Activated T-cell treated with anti-CD3 and anti-CD28 coated beads for 24 hours (primary cell): ENCODE measurements around the gene RAD51B.
"Not testable (repeated sequence)": the region's sequence is repeated elsewhere in the genome, so short reads cannot be mapped to it uniquely, and the experiment has no call there.

Experiments used
- DNase-seq: peaks from one replicate; pipeline ENCODE4 v3.0.0-alpha.2; 2020; ENCODE audit warnings: low read depth

RAD51B gene

DNA sequence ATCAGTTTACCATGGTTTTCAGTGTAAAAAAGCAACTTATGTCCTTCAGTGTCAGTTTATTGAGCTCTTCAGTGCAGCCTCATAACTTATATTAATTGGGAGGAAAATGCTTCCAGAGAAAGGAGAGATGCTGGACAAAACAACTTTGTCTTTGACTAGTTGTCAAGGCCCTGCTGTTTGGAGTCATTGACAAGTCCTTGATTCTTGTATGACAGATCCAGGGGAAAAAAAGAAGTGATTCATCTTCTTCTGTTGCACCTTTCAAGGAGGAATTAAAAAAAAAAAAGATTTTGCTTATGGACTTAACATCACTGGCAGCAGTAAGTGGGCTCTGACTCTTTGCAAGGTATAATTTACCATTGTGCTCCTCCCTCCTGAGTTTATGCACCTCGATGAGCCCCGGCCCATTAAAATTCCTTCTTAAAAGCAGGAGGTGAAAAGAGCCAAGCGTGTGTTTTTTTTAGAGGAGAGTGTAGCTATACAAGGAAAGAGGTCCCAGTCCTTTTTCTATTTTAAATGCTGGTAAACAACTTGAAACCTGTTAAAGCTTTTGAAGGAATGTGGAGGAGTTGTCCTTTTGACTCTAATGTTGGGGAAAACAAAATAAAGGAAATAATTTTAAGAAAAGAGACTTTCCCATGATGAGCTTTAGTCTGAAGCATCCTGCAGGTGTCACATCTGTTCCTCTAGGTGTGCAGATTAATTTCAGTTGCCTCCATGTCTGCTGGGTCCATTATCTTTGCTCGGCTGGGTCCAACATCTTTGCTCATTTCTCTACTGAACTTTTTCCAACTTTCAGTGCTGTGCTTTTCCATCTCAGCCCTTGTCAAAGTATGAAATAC, 431.6 kb downstream of the RAD51B start:
- DNase-seq: no peak

DNA sequence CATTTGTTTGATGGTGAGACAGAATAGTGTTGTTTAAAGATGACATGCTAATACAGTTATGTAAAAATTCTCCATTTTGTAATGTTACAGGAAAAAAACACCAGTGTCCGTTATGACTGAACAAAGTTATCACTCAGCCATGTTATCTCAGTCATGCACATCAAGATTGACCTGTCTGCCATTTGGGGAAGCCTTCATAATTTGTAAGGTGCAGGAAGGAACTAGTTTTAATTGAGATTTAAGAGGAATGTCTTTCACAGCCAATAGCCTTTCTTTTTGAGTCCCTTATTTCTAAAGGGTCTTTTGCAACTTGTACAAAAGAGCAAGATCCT, 432.2 kb downstream of the RAD51B start:
- no peak for DNase-seq

DNA sequence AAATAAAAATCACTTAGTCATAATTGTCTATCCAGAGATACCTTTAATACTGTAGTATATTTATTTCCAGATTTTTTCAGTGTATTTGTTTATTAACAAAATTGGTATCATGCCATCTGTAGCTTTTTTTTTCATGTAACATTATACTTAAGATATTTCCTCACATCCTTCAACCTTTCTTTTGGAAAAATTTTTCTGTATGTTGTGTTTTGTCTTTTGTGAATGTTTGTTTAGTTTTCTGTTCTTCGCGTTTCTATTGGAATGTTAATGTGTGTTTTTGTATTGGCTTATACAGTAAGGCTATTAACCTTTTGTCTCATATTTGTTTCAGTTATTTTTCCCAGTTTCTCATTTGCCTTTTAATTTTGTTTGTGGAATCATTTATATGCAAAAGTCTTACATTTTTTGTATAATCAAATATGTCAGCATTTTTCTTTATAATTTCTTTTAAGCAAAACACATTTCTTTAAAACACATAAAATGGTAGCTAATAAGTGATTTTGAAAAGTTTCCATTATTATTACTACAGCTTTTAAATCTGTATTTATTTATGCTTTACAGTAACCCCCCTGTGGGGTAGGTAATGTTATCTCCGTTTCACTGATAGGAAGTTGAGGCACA, 433.7 kb downstream of the RAD51B start:
- no peak for DNase-seq

DNA sequence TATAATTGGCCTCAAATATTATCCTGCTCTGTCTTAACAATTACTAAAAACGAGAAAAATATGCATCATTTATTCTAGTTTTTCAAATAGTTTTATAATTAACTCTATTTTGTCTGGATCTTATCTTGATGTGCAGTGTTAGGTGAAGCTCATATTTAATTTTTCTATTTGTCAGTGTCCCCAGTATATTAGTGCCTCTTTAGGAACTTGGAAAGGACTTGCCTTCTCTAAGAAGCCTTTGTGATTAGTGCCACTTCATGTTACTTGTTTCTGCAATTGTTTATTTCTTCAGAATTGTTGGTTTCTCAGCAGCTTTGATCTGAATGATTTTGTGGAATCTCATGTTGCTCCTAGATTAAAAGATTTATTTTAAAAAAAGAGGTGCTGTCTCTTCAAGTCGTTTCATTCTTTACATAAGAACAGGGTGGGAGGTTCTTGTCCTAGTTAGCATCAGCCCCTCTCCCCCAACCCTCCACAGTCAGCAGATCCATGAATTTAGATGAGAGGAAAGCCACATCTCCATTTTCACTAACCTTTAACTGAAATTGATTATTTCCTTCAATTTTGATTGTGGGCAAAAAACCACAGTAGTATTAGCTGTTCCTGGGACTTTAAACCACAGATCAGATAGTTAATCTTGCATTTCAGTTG, 434.4 kb downstream of the RAD51B start:
- DNase-seq: no peak

DNA sequence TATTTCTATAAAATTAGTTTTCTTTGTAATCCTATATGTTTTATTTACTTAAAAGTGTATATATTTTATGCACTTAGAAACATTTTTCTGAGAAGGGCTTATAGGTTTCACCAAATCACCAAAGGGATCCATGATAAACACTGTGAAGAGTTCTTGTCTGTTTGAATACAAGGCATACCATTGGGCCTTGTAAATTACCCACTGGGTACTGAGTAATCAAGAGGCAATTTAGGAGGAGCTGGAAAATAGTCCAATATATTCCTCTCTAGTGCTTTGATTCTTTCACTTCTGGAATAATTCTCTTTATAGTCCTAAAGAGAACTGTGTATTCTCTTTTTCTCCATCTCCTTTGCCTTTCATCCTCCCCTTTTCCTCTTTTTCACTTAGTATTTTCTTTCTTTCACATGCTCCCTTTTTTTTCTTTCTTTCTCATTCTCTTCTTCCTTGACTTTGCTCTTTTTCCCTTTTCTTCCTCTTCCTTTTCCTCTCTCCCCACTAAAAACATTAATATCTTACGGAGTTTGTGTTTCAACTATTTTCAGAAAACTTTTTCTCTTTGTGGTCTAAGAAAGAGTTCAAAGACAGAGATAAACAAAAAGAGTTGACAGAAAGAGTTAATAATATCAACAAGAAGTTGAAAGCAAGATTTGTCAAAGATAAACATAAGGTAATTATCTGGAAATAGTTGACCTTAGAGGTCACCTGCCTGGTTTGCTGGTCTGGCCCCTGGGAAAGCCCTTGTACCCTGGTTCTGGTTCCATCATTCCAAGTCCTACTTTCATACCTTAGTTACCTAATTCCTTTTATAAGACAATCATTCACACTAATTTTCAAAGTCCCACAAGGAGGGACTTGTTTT, 435.3 kb downstream of the RAD51B start:
- DNase-seq: no peak

DNA sequence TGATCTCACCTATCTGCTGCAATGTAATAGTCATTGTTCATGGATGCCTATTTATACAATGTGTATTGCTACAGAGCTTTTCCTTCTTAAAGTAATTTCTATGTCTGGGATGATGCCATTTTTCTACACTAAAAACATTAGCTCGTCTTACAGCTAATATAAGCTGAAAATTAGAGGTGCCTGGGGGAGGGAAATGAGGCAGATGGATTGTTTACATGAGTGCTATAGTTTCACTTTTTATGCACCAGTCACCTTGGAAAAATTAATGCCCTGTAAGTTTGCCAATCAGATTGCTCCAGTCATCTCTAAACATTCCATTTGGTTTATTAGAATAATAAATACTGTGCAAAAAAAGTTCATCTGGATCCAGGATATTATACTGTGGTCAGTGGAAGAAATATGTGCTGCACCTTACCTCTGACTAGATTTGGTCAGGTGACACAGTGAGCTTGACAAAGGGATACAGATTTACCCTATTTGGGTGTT, 436.2 kb downstream of the RAD51B start:
- no peak for DNase-seq

DNA sequence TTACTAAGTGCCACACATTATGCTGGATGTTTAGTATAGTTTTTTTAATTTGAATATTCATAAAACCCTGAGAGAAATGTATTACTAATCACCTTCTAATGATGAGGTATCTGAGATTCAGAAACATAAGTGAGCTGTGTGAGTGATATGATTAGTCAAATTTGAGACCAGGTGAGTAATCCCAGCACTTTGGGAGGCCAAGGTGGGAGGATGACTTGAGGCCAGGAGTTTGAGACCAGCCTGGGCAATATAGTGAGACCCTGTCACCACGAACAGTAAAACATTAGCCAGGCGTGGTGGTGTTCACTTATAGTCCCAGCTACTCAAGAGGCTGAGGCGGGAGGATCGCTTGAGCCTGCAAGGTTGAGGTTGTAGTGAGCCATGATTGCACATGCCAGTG, 438.4 kb downstream of the RAD51B start:
- DNase-seq: no peak

DNA sequence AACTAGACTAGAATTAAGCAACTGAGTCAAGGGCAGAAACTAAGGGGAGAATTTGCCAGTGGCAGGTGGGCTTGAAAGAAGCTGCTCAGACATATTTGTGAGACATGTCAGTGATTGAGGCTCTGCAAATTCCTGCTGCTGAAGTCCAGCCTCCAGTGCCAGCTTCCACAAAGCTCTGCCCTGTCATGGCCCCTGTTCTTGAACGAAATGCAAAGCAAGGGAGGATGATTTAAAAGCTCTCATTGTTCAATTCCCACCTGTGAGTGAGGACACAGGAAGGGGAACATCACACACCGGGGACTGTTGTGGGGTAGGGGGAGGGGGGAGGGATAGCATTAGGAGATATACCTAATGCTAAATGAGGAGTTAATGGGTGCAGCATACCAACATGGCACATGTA, 439.4 kb downstream of the RAD51B start:
- not testable (repeated sequence) for DNase-seq

DNA sequence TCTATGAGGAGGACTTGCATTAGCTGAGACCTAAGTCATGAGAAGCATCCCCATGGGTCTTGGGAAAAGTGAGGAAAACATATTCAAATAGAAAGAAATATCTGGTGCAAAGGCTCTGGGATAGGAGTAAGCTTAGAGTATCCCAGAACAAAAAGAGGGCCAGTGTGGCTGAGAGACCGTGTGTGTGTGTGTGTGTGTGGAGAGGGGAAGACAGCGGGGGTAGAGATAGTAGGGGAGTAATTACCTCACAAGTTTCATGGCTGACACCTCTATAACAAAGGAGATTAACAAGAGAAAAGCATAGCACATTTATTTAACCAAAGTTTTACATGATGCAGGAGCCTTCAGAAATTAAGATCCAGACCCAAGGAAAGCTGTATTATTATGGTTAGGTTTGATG, 440.5 kb downstream of the RAD51B start:
- no peak for DNase-seq

DNA sequence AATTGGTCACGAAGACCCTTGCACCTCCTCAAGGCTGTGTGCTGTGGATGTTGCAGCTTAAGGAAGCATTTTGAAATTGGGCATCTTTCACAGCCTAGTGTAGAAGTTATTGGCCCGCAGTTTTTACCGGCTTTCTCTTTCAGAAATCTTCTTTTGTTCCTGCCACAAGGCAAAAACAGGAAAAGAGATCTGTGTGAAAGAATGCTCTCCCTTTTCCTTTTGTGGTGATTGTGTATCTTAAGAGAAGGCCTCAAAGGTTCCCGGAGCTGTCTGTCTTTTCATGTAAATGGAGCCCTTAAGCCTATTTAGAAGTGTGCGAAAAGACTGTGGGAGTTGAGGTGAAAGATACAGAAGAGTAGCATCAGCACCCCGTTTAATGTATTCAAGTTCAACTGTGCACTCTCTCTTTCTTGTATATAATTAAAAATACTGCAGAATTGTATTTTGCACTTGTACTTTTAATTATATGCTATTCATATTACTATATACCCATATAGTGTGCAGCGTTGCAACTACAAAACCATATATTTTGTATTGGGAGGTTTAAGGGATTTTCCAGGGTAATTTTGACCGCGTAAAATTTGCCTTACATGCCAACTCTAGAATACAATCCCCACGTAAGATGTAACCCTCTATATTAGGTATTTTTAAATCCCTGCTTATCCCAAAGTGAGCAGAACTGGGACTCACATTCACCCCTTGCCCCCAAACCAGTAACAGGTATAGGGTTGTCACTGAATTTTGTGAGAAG, 441.7 kb downstream of the RAD51B start:
- DNase-seq: no peak

DNA sequence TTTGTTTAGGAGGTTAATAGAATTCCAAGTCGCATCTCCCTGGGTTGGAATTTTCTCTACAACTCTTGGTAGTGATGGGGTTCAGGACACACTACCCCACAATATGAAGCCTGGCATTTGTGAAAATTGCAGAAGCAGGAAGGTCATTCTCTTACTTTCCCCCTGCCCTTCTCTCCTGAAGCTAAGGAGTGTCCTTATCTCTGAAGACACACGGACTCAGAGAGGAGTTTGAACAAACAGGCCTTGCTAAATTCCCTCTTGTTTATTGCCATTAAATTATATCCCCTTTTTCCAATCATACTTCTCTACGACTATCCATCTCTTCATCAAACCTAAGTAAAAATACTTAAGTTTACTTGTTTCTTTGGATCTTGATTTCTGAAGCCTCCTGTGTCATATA, 443.0 kb downstream of the RAD51B start:
- no peak for DNase-seq

DNA sequence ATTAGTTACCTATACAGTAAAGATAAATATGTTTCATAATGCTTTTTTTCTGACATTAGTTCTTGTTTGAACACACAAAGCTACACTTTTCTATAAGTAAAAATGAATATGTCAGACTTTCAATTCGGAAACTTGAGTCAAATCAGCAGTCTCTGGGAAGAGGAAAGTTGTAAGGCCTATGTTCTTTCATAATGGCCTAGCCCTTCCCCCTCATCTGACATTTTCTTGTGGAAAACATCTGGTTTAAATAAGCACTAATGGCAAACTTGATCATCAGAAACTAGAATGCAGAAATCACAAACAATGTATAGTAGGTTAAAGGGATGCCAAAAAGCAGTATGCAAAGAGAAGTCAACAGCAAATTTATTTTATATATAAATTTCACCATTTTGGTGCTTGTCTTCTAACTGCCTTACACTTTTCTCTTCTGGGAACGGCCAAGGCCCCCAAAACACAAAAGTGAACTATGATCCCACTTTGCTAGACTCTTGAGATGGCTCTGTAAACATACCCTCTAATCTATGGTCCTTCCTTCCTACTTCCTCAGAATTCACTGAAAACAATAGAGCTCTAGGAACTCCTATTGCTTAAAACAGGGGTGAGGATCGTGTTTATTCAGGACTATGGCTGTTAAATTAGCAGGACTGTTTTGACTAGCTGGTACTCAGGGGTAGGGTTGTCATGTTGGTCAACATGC, 444.1 kb downstream of the RAD51B start:
- no peak for DNase-seq

DNA sequence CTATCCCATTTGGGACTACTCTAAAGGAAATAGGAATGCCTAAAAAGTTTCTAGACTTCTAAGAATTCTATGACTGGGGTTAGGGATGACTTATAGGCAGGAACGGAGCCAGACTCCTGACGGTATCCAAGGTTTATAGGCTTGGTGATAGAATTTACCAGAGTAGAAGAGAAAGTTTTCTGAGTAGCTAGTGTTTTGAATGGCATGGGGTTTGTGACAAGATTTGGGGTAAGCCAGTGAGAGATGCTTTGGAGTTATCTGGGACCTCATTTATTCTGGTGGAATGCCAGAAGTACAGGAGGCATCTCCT, 444.6 kb downstream of the RAD51B start:
- no peak for DNase-seq

DNA sequence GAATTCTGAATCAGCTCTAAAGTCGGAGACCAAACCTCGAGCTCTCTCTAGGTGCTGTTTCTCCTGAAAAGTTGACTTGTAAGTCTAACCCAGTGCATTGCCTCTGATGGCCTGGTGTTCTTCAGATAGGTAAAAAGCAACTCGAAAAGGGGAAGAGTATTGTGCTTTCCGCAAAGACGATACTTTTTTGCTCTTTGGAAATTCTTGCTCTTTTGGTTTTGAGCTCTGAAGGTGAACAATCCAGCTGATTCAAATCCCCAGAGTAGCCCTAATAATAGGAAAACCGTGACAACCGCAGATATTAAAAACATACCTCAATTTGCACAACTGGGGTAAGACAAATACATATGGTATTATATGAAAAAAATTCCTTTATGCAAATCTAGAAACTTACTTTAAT, 447.4 kb downstream of the RAD51B start:
- DNase-seq: no peak

DNA sequence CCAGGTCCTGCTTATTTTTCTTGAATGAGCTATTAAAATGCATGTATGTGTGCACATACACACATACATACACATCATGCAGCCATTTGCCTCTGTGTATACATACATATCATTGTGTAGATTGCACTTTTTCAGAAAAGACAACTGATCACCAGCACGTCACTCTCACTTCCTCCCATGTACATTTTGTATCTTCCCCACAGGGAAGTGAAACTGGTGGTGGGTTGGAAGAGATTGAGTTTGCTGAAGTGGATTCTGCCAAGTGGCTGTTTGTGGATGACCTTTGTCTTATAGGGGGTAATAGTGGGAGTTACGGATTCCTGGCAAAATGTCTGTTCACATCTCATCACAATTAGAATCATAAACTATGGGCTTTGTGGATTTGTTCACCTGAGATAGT, 448.6 kb downstream of the RAD51B start:
- no peak for DNase-seq

DNA sequence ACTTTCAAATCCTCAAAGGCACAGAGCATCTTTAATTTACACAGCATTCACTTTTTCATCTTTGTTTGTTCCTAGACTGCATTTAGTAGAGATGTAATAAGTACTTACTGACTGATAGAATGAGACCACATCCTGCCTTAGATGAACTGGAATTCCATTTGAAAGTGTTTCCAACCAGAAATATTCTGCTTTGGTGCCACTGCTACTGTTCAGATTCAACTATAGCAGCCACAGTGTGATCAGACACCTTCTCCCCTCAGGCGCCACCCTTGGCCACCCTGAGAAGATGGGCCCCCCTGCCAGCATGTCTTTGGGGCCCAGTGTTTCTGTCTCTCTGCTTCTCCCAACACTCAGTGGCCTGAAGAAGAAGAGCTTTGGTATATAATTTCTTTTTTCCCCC, 449.1 kb downstream of the RAD51B start:
- DNase-seq: no peak

DNA sequence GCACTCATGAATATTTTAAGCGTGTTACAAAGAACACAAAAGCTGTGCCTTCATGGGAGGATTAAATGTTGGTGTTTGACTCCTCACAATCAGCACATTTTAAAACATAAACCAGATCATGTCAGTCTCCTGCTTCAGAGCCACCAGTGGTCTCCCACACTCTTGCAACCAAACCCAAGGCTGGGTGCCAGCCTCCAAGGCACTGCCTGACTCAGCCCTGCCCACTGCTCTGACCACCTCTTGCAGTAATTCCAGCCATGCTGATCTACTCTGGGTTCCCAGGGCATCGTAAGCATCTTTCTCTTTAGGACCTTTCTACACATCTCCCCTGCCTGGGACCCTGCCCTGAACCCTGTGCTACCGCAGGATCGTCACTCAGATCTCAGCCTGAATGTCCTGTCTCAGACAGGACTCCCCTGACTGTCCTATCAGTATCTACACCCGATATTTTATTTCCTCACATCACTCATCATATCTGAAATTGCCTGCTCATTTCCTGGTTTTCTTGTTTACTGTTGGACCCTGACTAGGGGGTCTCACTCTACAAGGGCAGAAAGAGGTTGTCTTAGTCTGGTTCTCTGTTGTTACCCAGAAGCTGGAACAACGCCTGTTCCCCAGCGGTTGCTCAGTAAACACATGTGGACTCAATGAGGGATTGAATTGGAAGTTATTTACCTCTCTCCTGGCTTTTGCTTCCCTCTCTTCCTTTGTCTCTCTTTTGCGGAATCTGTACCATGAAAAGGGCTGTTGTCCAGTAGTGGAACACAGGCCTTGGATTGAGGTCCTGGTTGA, 449.8 kb downstream of the RAD51B start:
- DNase-seq: no peak

DNA sequence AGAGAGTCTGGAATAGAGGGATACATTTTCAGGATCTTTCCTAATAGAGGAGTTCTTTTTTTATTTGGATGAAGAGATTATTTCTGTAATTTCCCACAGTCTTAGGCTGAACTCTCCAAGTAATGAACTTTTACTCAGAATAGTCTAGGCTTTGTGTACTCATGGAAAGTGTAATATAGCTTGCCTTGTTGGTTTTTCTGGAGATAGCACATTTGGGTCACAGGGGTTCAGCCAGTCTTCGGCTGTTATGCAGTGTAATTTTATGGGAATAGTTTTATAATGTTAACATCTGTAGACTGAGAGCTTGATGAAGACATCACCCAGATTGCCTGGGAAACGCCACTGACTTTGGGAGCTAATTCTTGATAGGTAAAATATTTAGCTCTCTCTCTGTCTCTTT, 450.8 kb downstream of the RAD51B start:
- DNase-seq: no peak

DNA sequence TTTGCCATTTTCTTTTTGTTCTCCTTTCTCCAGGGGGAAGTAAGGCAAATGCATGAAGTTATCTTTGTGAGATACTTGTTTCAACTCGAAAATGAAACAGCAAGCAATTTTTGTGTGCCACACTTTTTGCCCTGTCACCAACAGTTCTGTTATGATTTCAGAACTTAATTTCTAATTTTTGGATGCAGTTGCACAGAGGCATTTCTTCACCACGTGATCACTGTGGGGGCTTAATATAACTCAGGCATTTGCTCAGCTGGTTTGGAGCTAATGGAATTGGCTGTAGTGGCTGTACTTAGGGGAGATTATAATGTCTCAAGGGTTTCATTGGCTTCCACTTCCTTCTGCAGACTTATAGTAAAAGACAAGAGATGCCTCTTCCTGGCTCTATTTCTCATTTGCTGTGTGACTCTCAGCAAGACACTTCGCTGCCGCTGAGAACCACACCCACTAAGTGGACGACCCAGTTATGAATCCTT, 452.4 kb downstream of the RAD51B start:
- no peak for DNase-seq

DNA sequence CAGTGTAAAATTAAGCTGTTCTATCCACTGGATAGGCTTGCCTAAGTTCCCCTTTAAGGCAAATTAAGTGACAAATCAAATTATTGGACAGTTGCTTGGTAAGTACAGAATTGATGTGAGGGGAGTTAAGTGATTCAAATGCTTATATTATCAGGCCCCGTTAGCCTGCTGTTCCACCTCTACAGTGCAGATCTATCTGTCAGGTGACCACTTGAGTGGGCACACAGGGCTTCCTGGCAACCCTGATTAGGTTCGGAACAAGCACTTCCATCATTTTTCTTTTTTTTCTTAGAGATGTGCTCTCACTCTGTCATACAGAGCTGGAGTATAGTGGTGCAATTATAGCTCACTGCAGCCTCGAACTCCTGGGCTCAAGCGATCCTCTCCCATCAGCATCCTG, 453.8 kb downstream of the RAD51B start:
- DNase-seq: no peak
